D721Med (cell line): ENCODE measurements around the gene PPBP.

Experiments
- DNase-seq: peaks from one replicate; pipeline ENCODE4 v3.0.0; 2011; ENCODE audit warnings: low spot score; ENCODE audit not compliant: insufficient read length
- FAIRE-seq: peaks from 2 replicates; lab custom pipeline; 2011; peaks lifted over from hg19 to GRCh38; lab: Jason Lieb, UNC
- TF ChIP-seq, protein P1 (sequence below): IDR thresholded peaks from 2 replicates; pipeline ENCODE4 v1.5.1; 2012; ENCODE audit warnings: mild to moderate bottlenecking, control low read depth; ENCODE audit not compliant: insufficient read depth; ENCODE audit errors: missing control alignments

PPBP gene, protein sequence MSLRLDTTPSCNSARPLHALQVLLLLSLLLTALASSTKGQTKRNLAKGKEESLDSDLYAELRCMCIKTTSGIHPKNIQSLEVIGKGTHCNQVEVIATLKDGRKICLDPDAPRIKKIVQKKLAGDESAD

DNA sequence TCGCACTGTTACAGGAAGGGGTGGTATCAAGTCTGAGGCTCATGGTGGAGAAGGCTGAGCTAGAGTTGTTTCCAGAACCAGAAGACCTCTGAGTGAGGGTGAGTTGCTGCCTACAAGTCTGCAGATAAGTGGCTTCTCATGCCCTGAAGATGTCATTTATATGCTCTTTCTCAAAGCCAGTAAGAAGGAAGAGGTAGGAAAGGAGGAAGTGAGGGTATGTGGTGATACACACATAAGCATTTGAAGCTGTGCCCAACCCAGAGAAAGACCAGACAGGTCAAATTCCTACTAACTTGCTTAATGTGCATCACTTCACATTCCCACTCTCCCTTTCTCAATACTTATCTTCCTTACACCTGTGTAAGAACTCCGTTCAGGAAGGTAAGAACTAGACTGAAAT, at the start of gene PPBP:
Gene PPBP (minus strand): TSS at position 130 of the 400 bp plus-strand sequence. CDS start 87 bp downstream, at position 43.
- no peak for DNase-seq
- no peak for FAIRE-seq

DNA sequence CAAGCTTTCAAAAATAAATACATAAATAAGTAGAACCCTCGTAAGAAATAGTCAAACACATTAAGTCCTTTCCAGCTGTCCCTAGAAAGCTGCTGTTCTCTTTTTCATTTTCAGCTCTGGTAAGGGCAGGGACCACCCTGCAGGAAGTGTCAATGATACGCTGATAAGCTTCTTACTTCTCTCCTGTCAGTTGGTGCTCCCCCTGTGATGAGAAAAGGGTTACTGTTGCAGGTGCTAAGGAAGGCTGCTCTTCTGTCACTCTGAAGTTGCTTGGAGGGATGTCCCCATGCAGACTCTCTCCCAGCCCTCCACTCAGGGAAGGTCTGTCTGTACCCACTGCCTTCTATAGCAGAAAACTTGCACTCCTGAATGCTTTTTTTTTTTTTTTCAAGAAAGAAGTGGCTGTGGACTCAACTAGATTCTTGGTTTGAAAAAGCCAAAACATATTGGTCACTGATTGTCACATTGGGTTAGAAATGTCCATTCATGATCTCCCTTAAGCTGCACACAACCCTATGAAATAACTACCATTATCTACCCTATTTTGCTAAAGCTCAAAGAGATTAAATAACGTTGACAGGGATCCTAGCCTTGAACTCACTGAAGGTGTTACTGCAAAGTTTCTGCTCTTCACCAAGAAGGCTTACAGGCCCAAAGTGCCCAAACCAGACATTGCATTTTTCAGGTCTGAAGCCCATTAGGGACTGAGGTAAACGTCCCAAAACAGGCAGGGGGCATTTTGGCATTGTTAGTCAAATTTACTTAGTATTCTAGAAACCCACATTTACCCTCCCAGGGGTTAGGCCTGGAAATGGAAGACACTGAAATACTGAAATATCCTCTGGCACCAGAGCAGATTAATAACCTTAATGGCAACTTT, 49.3 kb upstream of the PPBP start:
- FAIRE-seq: no peak
- TF ChIP-seq, protein P1, sequence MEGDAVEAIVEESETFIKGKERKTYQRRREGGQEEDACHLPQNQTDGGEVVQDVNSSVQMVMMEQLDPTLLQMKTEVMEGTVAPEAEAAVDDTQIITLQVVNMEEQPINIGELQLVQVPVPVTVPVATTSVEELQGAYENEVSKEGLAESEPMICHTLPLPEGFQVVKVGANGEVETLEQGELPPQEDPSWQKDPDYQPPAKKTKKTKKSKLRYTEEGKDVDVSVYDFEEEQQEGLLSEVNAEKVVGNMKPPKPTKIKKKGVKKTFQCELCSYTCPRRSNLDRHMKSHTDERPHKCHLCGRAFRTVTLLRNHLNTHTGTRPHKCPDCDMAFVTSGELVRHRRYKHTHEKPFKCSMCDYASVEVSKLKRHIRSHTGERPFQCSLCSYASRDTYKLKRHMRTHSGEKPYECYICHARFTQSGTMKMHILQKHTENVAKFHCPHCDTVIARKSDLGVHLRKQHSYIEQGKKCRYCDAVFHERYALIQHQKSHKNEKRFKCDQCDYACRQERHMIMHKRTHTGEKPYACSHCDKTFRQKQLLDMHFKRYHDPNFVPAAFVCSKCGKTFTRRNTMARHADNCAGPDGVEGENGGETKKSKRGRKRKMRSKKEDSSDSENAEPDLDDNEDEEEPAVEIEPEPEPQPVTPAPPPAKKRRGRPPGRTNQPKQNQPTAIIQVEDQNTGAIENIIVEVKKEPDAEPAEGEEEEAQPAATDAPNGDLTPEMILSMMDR: no peak
- no peak for DNase-seq

More for the DNA sequence above, at the start of gene PPBP:
- TF ChIP-seq, protein P1: no peak

DNA sequence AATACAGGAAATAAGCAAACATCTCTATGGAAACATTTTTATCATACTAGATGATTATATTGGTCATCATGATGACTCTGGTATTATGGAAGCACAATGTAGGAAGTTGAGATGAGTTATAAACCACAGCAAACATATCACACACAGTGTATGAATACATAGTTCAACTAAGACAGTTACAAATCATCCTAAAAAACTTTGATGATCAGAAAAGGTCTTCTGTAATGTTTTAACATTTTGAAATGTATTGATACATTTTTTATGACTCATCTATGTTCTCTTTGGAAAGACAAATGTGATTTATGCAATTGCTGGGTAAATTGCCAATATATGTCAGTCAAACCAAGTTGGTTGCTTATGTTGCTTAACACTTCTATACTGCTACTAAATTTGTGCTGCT, 45.7 kb upstream of the PPBP start:
- TF ChIP-seq, protein P1: no peak
- DNase-seq: no peak
- no peak for FAIRE-seq

DNA sequence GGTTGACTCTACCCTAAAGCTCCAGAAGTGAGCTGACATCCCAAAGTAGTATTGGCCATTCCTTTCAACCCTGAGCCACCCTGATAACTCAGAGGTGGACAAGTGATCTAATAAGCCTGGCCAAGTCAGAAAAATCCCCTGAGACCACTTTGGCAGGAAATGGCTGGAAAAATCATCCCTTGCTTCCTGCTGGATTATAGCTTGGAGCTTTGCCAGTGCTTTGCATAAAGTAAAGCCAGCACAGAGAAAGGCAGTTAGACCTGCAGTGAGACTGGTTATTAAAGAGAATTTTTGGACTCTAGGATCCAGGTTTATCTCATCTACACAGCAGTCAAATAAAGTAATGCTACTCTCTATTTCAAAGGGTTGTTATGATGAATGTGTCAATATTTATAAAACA, 44.1 kb upstream of the PPBP start:
- TF ChIP-seq, protein P1: no peak
- FAIRE-seq (no peak), DNase-seq (no peak)

DNA sequence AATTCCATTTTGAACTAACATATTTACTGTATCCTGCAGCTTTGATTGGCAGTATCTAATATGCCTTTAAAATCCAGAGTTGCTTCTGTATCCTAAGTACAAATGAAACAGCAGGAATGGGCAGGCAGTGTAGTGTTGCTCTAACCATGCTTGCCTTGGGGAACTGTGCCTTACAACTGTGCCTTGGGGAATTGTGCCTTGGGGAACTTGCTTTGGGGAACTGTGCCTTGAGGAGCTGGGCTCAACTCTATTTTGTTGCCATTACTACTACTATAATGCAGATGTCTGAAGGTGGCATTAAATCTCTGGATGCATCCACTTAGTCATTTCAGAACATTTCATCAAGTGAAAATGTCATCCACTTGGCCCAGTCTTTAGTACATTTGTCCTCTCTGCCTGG, 43.6 kb upstream of the PPBP start:
- DNase-seq: no peak
- TF ChIP-seq, protein P1: no peak
- no peak for FAIRE-seq

DNA sequence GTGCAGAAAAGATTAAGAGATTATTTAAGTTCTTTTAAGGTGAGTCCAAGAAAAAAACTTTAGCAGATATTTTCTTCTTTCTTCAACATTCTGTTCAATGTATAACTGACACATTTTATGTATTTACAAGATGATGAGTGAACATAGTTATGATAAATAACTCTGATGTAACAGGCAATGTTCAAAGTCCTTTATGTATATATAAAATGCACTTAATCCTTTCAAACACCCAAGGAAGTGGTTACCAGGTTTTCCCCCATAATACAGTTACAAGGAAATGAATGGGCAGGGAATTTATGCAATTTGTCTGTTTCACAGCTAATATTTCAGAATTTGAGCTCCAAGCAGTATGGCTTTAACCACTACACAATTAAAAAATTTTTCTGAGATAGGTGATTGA, 42.3 kb upstream of the PPBP start:
- DNase-seq (no peak), FAIRE-seq (no peak)
- TF ChIP-seq, protein P1: no peak

DNA sequence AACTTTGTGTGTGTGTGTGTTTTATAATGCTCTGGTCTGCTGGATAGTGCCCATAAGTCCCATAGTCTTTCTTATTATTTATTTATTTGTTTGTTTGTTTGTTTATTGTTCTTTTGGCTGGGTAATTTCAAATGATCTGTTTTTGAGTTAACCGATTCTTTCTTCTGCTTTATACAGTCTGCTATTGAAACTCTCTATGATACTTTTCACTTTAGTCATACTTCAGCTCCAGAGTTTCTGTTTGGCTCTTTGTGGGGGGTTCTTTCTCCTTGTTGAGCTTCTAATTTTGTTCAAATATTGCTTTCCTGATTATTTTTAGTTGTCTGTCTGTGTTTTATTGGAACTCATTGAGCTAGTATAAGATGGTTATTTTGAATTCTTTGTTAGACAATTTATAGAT, 40.5 kb upstream of the PPBP start:
- FAIRE-seq (no peak), DNase-seq (no peak)
- TF ChIP-seq, protein P1: no peak
